B cell (primary cell): Measurements from ENCODE around the gene SIX1. TPM values are rescaled to one million over a fixed set of nuclear protein-coding genes. Genes with fewer than 3 reads are reported as not detected.

ENCODE experiments used
- ATAC-seq: fragments of 200-7000 bp; cut with Tn5 transposase; one replicate; pipeline ENCODE4 v1.10.0; 2021; ENCODE audit warnings: low read depth, mild to moderate bottlenecking, moderate number of reproducible peaks, moderate library complexity
- CTCF ChIA-PET: fragments of 350-600 bp; sonication (Branson Sonifier 250); formaldehyde crosslinking; loops from one replicate; lab custom pipeline; 2021; ENCODE audit warnings: antibody characterized with exemption, inconsistent platforms; lab: Charles Lee
- POLR2A ChIA-PET: fragments of 350-600 bp; sonication (Branson Sonifier 250); formaldehyde crosslinking; loops from one replicate; lab custom pipeline; 2021; ENCODE audit warnings: antibody characterized with exemption; lab: Charles Lee
- DNase-seq: peaks from one replicate; pipeline ENCODE4 v3.0.0; 2013
- H2AFZ ChIP-seq: 2 replicates; pipeline ENCODE4 v1.6.1; 2012; ENCODE audit warnings: mild to moderate bottlenecking, low read depth, low read length; ENCODE audit not compliant: insufficient read depth, poor library complexity, severe bottlenecking
- H3K27ac ChIP-seq, 2 donors: 1 replicate in 1 of 2; 2 replicates in 1 of 2; pipeline ENCODE4 v1.5.1; 2012 to 2013; ENCODE audit warnings: low read length in 2 of 2, mild to moderate bottlenecking in 2 of 2, moderate library complexity in 1 of 2
- H3K27me3 ChIP-seq, 4 experiments: fragments of 200-600 bp in 1 of 4; sonication (generic) in 1 of 4; replicated peaks in 1 of 4; 1 replicate in 2 of 4; 2 replicates in 2 of 4; pipeline versions ENCODE4 v1.6.1 to v1.7.0; 2013 to 2016; ENCODE audit warnings: low read length in 3 of 4, mild to moderate bottlenecking in 2 of 4, mixed read lengths in 1 of 4, moderate library complexity in 1 of 4; ENCODE audit not compliant: insufficient read depth in 4 of 4, control insufficient read depth in 3 of 4; ENCODE audit errors: control extremely low read depth in 1 of 4
- H3K36me3 ChIP-seq, 2 experiments: replicated peaks in 1 of 2; 1 replicate in 1 of 2; 2 replicates in 1 of 2; pipeline versions ENCODE4 v1.6.1 to v1.7.1; 2013; ENCODE audit warnings: low read length in 1 of 2; ENCODE audit not compliant: insufficient read depth in 2 of 2, control insufficient read depth in 1 of 2; ENCODE audit errors: control extremely low read depth in 1 of 2, extremely low read depth in 1 of 2
- H3K4me1 ChIP-seq, 2 donors: fragments of 200-600 bp in 1 of 2; sonication (generic) in 1 of 2; 1 replicate in 1 of 2; 2 replicates in 1 of 2; pipeline versions ENCODE4 v1.5.1 to v1.6.1; 2013 to 2017; ENCODE audit warnings: low read length in 2 of 2; ENCODE audit not compliant: control insufficient read depth in 2 of 2, insufficient read depth in 2 of 2
- H3K4me2 ChIP-seq: replicated peaks from 2 replicates; pipeline ENCODE3; 2012; ENCODE audit warnings: mild to moderate bottlenecking, low read depth, low read length; ENCODE audit not compliant: poor library complexity, severe bottlenecking
- H3K4me3 ChIP-seq, 5 experiments: fragments of 200-600 bp in 1 of 5; sonication (generic) in 1 of 5; 1 replicate in 3 of 5; 2 replicates in 2 of 5; pipeline versions ENCODE4 v1.5.1 to v1.7.0; 2011 to 2016; ENCODE audit warnings: low read length in 4 of 5, mild to moderate bottlenecking in 4 of 5, low read depth in 2 of 5, control low read depth in 1 of 5, moderate library complexity in 1 of 5; ENCODE audit not compliant: insufficient read depth in 1 of 5; ENCODE audit errors: control extremely low read depth in 1 of 5, extremely low read depth in 1 of 5
- H3K79me2 ChIP-seq: fragments of 200-600 bp; sonication (generic); one replicate; pipeline ENCODE4 v1.6.0; 2016; ENCODE audit warnings: low read length; ENCODE audit not compliant: control insufficient read depth, insufficient read depth
- H3K9ac ChIP-seq: fragments of 200-600 bp; sonication (generic); 2 replicates; pipeline ENCODE4 v1.6.1; 2017; ENCODE audit warnings: mild to moderate bottlenecking, low read length, moderate library complexity
- H3K9me3 ChIP-seq, 3 donors: one replicate each; pipeline versions ENCODE4 v1.6.1 to v1.7.1; 2013; ENCODE audit warnings: low read length in 2 of 3; ENCODE audit not compliant: control insufficient read depth in 2 of 3, insufficient read depth in 1 of 3; ENCODE audit errors: control extremely low read depth in 1 of 3
- H4K20me1 ChIP-seq: 2 replicates; pipeline ENCODE4 v1.6.0; 2012; ENCODE audit warnings: mild to moderate bottlenecking, low read length; ENCODE audit not compliant: insufficient read depth, control insufficient read depth, poor library complexity, severe bottlenecking
- H3K27ac Mint-ChIP-seq: one replicate; pipeline ENCODE4 v1.8.0; 2021; ENCODE audit warnings: mixed read lengths
- H3K27me3 Mint-ChIP-seq: one replicate; pipeline ENCODE4 v1.8.0; 2021; ENCODE audit warnings: mixed read lengths
- H3K4me1 Mint-ChIP-seq: one replicate; pipeline ENCODE4 v1.8.0; 2021; ENCODE audit warnings: mixed read lengths
- H3K4me3 Mint-ChIP-seq: one replicate; pipeline ENCODE4 v1.8.0; 2021; ENCODE audit warnings: mixed read lengths
- H3K9me3 Mint-ChIP-seq: one replicate; pipeline ENCODE4 v1.8.0; 2022; ENCODE audit warnings: mixed read lengths; ENCODE audit not compliant: insufficient read depth
- CTCF ChIP-seq: fragments of 200-600 bp; IDR thresholded peaks from one replicate; pipeline ENCODE4 v1.8.0; 2022; ENCODE audit warnings: antibody characterized with exemption, mild to moderate bottlenecking
- EZH2 ChIP-seq: IDR thresholded peaks from 2 replicates; pipeline ENCODE4 v1.6.1; 2012; ENCODE audit warnings: borderline replicate concordance, low read depth, mild to moderate bottlenecking, moderate library complexity, low read length; ENCODE audit not compliant: insufficient read depth, poor library complexity, severe bottlenecking
- WGBS: methylation state at CpG from one replicate; pipeline ENCODE4 v1.1.5; 2013; ENCODE audit warnings: missing lambda C conversion rate; ENCODE audit not compliant: insufficient coverage; 5-methylcytosine and 5-hydroxymethylcytosine counted together
- intact Hi-C: fragments of 100-400 bp; cut with micrococcal nuclease; formaldehyde crosslinking; loops from one replicate; pipeline ENCODE4 v1.10.0; 2022
- polyA plus RNA-seq: library from polyadenylated mRNA; depleted of rRNA; stranded (reverse); fragments of >200 nt; gene quantifications from 2 replicates; pipeline ENCODE4 v1.2.3, GENCODE V29; 2012
- total RNA-seq, 2 donors: library from RNA; stranded (reverse); fragments of 120-200 nt in 1 of 2; gene quantifications; 1 replicate in 1 of 2; 2 replicates in 1 of 2; pipeline versions ENCODE4 v1.2.3 to v1.2.4, GENCODE V29; 2013 to 2022

SIX1 gene
- total and polyA plus RNA-seq, 2 donors (not counting 1 experiment from before 2014, with no cell fraction given): 0.12 to 0.16 TPM

DNA sequence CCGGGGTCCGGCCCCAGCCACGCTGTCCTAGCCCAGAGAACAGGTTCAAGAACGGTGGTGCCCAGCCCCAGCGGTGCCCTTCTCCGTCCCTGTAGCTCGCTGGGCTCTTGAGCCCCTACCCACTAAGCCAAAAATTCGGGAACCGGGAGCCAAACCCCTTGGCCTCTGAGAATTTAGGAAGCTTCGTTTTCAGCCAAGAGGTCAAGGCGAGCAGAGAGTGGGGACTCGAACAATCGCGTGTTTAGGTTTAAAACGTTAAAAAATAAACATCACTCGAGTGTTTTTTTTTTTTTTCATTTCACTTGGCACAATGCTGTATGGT, 6.2 kb downstream of the SIX1 start:
- H3K27ac ChIP-seq: no peak overlapping the region
- Mint-ChIP-seq H3K27ac (peak overlapping the region; percentile 15), H3K4me1 (peaks cover 17% of the 10 kb centered on the region), H3K9me3 (no peaks in the 10 kb centered on the region), H3K4me3 (no peak overlapping the region), H3K27me3 (peaks cover 86% of the 10 kb centered on the region)
- H2AFZ ChIP-seq: no peak overlapping the region
- peaks cover 2 to 94% (median 87%) of the 10 kb centered on the region in 4 experiments for H3K27me3 ChIP-seq
- H3K9ac ChIP-seq: no peak overlapping the region
- 7% methylated on average over 9 of the region's 16 CpGs for WGBS
- peak overlapping the region; percentile 28 for H3K4me2 ChIP-seq
- no peaks in the 10 kb centered on the region for H3K79me2 ChIP-seq
- ChIA-PET CTCF (interaction anchor here (0.6 kb wide), 1 partner anchor 13 kb away, joined by 4 read pairs; no protein-coding TSS in a partner anchor), POLR2A (no interaction called here)
- no peaks in the 10 kb centered on the region for H3K36me3 ChIP-seq
- intact Hi-C loops: no loop called here
- no peak for TF ChIP-seq EZH2
- no peak for TF ChIP-seq CTCF
- peaks cover 28 to 65% of the 10 kb centered on the region in 2 donors for H3K4me1 ChIP-seq
- H3K4me3 ChIP-seq: no peak overlapping the region
- peaks cover 2 to 50% (median 15%) of the 10 kb centered on the region in 3 donors for H3K9me3 ChIP-seq
- no peaks in the 10 kb centered on the region for H4K20me1 ChIP-seq
- no peak for DNase-seq
- ATAC-seq: no peak

GRCh38 chr14:60642270-60643140, 6.8 kb downstream of the SIX1 start:
- no peak overlapping the region for H3K27ac ChIP-seq
- no peaks in the 10 kb centered on the region for H3K79me2 ChIP-seq
- Mint-ChIP-seq H3K27me3 (peaks cover 85% of the 10 kb centered on the region), H3K4me3 (no peak overlapping the region), H3K27ac (no peak overlapping the region), H3K9me3 (no peaks in the 10 kb centered on the region), H3K4me1 (peaks cover 16% of the 10 kb centered on the region)
- peaks cover 28 to 65% of the 10 kb centered on the region in 2 donors for H3K4me1 ChIP-seq
- H3K4me2 ChIP-seq: peak overlapping the region; percentile 28
- ChIA-PET CTCF (interaction anchor here (0.8 kb wide), 1 partner anchor 8 kb away, joined by 4 read pairs; no protein-coding TSS in a partner anchor), POLR2A (no interaction called here)
- 12% methylated on average over 66 of the region's 66 CpGs for WGBS
- peaks cover 2 to 94% (median 85%) of the 10 kb centered on the region in 4 experiments for H3K27me3 ChIP-seq
- H3K4me3 ChIP-seq: no peak overlapping the region
- TF ChIP-seq EZH2 (no peak), CTCF (no peak)
- H3K9ac ChIP-seq: no peak overlapping the region
- H3K36me3 ChIP-seq: no peaks in the 10 kb centered on the region
- intact Hi-C loops: no loop called here
- H4K20me1 ChIP-seq: no peaks in the 10 kb centered on the region
- no peak for ATAC-seq
- H3K9me3 ChIP-seq: peaks cover 2 to 50% (median 14%) of the 10 kb centered on the region in 3 donors
- no peak overlapping the region for H2AFZ ChIP-seq
- DNase-seq: peak; percentile 44
